Bronchial epithelial cell (primary cell): ENCODE data around the gene RFX1. TPM values are rescaled to one million over a fixed set of nuclear protein-coding genes. Genes with fewer than 3 reads are reported as not detected.

ENCODE experiments used
- DNase-seq: peaks from one replicate; pipeline ENCODE4 v3.0.0-alpha.2; 2010; ENCODE audit warnings: low read depth
- FAIRE-seq: peaks from 2 replicates; lab custom pipeline; 2011; peaks lifted over from hg19 to GRCh38; lab: Jason Lieb, UNC
- H3K27me3 ChIP-seq: 2 replicates; pipeline ENCODE4 v1.5.1; 2011; ENCODE audit warnings: low read length; ENCODE audit not compliant: control insufficient read depth, insufficient read depth
- H3K36me3 ChIP-seq: 2 replicates; pipeline ENCODE4 v1.5.1; 2011; ENCODE audit warnings: low read length; ENCODE audit not compliant: control insufficient read depth, insufficient read depth
- H3K4me3 ChIP-seq: 2 replicates; pipeline ENCODE4 v1.5.1; 2011; ENCODE audit warnings: mild to moderate bottlenecking, low read depth, low read length, control low read depth
- CTCF ChIP-seq: IDR thresholded peaks from 2 replicates; pipeline ENCODE4 v1.5.1; 2011; ENCODE audit warnings: mild to moderate bottlenecking, moderate library complexity, low read length, control low read depth, inconsistent platforms; ENCODE audit not compliant: insufficient read depth, severe bottlenecking
- total RNA-seq: library from RNA; depleted of rRNA; stranded (reverse); fragments of >200 nt; gene quantifications from 2 replicates; pipeline ENCODE4 v1.2.1, GENCODE V29; 2014

Gene RFX1
- total RNA-seq, 1 donor from 2014 or later, result 0.79 TPM

- Histone ChIP-seq H3K4me3 (no peak overlapping the region), H3K36me3 (peaks cover 30% of the 10 kb centered on the region), H3K27me3 (no peaks in the 10 kb centered on the region)
- no peak for TF ChIP-seq CTCF
- DNase-seq (no peak), FAIRE-seq (no peak)
Measured at GRCh38 chr19:13955662-13956364, 50.3 kb downstream of the RFX1 start.

GRCh38 chr19:13954185-13954584 lies 51.9 kb downstream of the RFX1 start:
- no peak for TF ChIP-seq CTCF
- FAIRE-seq, result no peak
- Histone ChIP-seq H3K27me3 (no peaks in the 10 kb centered on the region), H3K36me3 (peaks cover 19% of the 10 kb centered on the region), H3K4me3 (no peak overlapping the region)
- DNase-seq, result no peak

- FAIRE-seq (no peak), DNase-seq (peak; percentile 58)
- TF ChIP-seq CTCF, result peak; percentile 37
- peaks cover 15% of the 10 kb centered on the region for H3K36me3 ChIP-seq
- peak overlapping the region; percentile 78 for H3K4me3 ChIP-seq
- H3K27me3 ChIP-seq, result no peaks in the 10 kb centered on the region
Measured at GRCh38 chr19:13952931-13953531, 53.1 kb downstream of the RFX1 start.

GRCh38 chr19:13952154-13952930 lies 53.8 kb downstream of the RFX1 start, which contains the start of gene DCAF15:
Gene DCAF15, plus strand, starts transcription at chr19:13952509. Its CDS starts 4 bp downstream, at chr19:13952513.
- TF ChIP-seq CTCF, result no peak
- Histone ChIP-seq H3K36me3 (peaks cover 13% of the 10 kb centered on the region), H3K4me3 (peak within 1 kb of the TSS; percentile 78), H3K27me3 (no peaks in the 10 kb centered on the region)
- FAIRE-seq (peak; percentile 18), DNase-seq (peak; percentile 97)

- no peak for TF ChIP-seq CTCF
- no peaks in the 10 kb centered on the region for H3K27me3 ChIP-seq
- no peak for FAIRE-seq
- no peak for DNase-seq
- H3K36me3 ChIP-seq, result peaks cover 12% of the 10 kb centered on the region
- H3K4me3 ChIP-seq, result peak overlapping the region; percentile 34
Measured at GRCh38 chr19:13951799-13952153, 54.3 kb downstream of the RFX1 start.
